ENCODE results near the gene NUAK2.
A peak's percentile ranks its signal among the peaks of the same experiment; 100 is the strongest.
"Not testable (repeated sequence)": the region's sequence is repeated elsewhere in the genome, so short reads cannot be mapped to it uniquely, and the experiment has no call there.

The NUAK2 gene

DNA sequence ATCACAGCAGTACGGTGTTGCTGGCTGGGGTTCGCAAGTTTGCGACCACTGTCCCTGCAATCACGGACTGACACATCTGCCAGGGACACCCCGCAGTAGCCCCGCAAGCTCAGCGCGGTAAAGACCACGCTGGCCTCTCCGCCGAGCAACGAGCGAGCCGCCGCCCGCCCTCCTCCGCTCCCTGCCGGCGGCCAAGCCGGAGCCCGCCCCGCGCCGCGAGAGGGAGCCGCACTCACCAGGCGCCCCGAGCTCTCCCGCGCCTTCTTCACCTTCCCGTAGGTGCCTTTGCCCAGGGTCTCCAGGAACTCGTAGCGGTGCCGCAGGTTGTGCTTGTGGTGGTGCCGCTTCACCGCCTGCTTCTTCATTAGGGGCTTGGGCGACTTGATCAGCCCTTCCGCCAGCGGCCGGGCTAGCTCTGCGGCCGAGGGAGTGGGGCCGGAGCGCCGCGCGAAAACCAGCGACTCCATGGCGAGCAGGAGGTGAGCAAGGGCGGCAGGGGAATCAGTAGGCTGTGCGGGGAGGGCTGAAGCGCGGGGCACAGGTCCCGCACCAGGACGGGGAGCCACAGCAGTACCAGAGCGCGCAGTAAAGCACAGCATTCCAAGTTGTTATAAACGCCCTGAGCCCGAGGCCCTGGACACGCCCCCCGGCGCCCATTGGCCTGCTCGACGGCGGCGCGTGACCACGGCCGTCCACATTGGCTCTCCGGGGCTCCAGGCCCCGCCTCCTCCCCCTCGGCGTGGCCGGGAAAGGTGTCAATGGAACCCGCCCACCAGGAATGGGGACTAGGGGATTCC lies at the start of gene NUAK2:
Gene NUAK2, minus strand, starts transcription at position 584 of the 797 bp plus-strand sequence. Its CDS starts 117 bp downstream, at position 467.
- DNase-seq, result peak; percentile 94

DNA sequence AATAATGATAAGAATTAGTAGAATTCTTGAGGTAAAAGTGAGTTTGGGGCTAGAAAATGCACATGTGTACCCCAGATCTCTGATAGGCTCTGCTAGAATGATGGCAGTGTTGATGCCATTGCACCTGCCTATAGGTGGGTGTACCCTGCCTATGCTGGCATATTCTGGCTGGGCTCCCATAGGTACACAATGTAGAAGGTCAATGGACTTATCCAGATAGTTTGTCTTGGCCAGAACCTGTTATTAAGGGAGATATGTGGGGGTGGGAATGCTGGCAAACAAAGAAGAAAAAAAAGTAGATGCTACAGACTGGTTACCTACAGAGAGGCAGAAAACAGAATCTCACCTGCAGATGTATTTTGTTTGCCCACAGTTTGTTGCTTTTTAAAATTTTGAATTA lies 49.2 kb upstream of the NUAK2 start:
- DNase-seq, result no peak

DNA sequence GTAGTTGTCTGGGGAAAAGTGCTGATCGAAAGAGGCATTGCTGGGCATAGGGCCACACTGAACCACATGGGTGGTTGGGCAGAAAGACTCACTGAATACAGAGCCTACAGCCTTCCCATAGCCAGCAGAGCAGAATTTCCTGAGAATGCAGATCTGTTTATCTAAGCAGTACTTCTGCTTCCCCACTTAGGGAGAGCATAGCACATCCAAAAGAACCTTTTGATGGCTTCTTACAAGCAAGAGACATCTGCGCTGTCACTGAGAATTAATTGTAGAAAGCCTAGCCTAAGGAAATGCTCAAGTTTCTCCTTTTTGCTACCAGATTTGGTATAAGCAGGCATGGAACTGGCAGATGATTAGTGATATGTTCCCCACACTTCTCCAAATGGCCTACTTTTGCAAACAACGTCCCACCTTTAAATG lies 48.2 kb upstream of the NUAK2 start:
- DNase-seq, result no peak

DNA sequence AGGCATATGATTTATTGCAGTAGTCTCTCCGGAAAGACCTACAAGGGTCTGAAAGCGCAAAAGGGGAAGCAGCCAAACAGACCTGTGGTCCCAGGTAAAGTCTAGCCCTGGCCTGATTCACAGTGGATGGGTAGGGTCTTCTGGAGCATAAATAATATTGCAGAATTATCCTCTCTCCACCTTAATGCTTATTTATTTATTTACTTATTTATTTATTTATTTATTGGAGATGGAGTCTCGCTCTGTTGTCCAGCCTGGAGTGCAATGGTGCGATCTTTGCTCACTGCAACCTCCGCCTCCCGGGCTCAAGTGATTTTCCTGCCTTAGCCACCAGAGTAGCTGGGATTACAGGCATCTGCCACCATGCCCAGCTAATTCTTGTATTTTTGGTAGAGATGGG lies 46.9 kb upstream of the NUAK2 start:
- no peak for DNase-seq

DNA sequence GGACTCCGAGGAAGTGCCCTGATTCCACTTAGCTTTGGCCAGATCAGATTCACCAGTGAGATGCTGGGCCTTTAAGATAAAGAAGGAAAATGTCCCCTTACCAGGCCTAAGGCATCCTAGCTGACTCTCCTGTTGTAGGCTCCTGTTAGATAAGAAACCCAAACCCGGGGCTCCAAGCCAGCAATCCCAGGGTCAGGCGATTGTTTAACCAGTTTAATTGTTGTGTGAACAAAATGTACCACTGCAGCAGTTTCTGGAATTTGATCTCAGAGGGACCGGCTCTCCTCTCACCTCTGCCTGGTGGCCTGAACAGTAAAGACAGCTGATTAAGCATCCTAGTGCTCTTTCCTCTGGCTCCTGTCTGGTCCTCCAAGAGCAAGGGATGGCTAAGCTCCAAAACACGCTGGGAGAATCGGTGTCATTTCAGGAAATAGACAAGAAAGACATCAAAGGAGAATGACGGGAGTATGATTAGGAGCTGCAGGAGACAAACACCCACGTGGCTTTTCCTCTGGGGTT lies 44.5 kb upstream of the NUAK2 start:
- peak; percentile 54 for DNase-seq

DNA sequence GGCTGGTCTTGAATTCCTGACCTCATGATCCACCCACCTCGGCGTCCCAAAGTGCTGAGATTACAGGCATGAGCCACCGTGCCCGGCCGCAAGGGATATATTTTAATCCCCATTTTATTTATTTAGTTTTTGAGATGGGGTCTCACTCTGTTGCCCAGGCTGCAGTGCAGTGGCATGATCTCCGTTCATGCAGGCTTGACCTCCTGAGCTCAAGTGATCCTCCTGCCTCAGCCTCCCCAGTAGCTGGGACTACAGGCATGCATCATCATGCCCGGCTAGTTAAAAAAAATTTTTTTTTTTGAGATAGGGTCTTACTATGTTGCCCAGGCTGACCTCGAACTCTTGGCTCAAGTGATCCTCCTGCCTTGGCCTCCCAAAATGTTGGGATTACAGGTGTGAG lies 43.5 kb upstream of the NUAK2 start:
- DNase-seq, result not testable (repeated sequence)

DNA sequence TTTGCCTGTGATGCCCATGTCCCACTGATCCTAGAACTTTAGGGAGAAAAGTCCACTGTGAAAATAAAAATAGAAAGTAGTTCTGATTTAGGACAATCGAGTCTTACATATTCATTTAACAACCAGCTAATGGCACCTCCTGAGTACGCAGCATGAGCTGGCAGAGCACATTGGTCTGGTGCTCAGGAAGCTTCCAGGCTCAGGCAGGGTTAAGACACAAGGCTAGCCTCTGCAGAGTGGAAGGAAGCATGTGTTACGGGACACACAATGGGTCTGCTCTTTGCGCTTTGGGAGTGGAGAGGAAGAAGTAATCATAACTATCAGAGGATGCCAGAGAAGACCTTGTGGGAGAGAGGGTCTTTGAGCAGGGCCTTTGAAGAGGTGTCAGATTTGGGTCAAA lies 39.3 kb upstream of the NUAK2 start:
- no peak for DNase-seq

DNA sequence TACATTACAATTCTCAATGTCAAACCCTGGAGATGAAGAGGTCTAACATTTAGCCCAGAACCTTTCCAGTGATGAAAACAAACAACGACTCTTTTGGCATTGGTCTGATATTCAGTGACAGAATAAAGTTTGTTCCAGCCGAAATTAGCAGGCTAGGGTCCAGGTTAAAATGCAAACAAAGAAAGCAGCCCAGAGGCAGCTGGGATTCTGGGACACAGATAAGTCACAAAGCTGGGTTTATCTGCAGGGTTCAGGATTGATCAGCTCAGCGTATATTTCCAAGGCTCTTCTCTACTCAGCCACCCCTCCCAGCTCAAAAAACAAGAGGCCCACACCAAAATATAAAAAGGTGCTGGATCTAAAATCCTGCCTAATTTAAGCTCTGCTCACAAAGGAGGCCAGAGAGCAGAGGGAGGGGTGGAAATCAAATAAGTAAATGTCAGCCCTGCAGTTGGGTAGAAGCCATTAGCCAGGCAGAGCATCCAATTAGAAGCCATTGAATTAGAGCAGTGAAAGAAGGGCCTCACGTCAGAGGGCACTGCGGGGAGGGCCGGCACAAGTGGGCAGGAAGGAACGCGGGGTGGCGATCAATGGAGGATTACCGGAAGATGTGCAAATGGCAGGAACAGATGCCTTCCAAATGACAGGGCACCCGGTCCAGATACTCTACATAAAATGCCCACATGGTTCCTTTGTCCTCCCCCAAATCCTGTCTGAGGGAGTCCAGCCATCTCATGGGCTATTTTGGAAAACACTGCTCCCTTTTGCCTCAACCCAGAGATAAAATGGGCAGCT lies 38.4 kb upstream of the NUAK2 start:
- no peak for DNase-seq

DNA sequence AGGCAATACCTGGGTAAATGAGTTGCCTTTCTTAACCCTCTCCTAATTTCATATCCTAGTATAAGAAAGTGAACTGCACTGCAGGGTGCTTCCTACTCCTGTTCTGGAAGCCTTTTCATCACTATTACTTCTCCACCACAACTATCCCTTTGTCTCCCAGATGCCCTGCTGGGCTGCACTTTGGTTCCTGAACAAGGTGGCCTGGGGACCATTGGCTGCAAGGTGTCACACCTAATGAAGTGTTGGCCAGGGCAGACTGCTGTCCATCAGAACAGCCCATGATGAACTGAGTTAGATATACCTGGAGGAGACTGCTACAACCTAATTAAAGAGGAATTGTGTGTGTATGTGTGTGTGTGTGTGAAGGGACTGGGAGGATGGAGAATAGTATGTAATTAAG lies 37.0 kb upstream of the NUAK2 start:
- no peak for DNase-seq

DNA sequence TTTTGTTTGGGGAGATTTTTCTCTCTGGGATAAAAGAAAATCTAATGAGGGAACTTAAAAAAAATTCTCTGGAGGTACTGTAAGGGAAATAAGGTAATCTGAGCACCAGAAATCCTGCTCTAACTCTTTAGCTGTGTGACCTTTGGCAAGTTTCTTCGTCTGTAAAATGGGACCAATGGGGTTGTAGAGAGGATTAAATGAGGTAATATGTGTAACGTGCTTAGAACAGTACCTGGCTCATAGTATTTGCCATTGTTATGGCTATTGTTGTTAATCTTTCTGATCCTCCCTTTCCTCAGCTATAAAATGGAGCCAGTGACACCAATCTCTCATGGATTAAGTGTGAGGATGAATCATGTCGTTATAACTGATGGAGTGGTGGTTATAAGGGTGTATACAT lies 36.0 kb upstream of the NUAK2 start:
- DNase-seq, result no peak

DNA sequence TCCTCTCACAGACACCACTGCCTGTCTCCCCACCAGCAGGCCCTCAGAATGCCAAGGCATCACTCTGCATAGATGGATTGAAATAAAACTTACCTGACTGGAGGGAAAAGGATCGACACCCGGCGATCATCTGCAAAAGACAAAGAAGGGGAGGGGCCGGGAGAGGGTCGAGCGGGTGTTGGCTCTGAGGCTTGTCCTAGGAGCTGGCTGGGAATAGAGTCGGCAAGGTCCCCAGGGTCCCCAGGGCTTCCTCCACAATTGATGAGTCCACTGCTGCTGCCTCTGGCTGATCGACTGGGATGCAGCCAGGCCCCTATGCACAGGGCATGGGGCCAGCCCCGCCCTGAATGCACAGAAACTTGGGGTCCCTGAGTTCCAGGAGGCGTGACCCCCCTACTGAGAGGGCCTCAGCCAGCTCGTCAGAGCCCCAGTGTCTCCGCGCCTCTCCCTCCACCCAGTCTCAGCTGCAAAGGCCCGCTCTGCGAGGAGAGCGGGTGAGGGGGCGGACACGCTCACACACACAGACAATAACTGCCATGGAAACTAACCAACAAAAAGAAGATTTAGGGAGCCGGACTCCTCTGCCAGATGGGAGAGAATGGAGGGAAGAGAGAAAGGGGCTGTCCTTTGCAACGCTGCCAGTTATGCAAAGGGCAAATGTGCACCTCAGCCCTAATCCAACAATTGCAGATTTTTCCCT lies 35.0 kb upstream of the NUAK2 start, which contains the start of gene KLHDC8A:
Gene KLHDC8A, minus strand, starts transcription at position 483 of the 700 bp plus-strand sequence. CDS start 13,318 bp downstream, outside the sequence.
- no peak for DNase-seq

DNA sequence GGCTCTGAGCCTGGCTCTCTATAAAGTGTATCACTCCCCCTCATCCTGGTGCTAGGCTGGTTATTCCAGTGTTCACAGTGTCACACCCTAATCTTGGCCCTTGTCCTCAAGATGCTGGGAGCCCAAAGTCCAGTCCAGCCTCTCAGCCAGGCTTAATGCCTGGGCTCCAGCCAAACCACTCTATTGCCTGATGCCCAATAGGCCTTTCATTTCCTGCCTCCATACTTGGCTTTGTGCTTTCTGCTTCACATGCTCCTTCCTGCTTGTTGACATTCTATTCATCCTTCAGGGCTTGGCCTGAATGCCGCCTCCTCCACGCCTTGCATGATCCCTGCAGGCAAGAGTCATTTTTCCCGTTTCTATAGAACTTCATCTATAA lies 33.5 kb upstream of the NUAK2 start:
- no peak for DNase-seq

DNA sequence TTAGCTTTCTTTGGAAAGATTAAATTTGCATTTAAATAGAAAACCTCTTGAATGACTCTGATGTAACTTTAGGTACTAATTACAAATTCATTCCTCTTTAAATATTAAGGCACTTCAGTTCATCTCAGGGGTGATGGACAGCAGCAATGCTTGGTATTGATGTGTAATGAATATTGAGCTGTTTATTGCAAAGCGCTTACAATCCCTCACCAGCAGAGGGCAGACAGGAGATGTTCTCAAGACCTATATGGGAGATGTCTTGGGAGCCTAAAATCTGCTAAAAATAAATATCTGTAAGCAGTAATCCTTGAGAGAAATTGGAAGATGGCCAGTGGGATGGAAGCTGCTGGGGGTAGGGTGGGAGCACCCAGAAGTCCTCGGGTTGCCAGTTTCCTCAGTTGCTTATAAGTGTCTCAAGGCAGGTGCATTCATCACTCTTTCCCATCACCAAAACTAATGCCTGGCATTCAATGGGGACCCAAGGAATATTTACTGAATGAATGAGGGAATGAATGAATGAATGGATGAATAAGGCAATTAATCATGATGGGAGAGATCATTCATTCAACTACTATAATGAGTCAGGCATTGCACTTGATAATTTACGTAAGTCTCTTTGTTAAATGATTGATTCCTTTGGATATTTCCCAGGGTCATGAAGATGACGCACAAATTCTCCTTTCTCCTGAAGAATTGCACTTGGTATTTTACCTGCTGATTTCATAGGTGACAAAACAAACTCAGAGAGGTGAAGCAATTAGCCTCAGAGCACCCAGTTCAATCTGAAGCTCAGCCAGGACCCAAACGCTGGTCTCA lies 32.9 kb upstream of the NUAK2 start:
- DNase-seq, result peak; percentile 22

DNA sequence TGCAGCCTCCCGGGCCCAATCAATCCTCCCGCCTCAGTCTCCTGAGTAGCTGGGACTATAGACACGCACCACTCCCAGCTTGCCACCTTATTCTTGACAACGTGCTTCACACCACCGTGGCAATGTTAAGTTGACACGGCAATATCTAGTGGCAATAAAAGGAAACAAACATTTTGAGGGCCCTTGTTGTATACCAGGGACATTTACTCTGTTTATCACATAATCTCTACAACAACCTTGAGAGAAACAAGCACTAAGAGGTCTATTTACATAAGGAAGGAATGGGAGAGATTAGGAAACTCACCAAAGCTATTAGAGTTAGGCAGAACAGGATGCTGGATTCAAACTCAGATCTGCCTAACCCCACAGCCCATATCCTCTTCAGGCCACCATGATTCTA lies 32.1 kb upstream of the NUAK2 start:
- DNase-seq, result no peak

DNA sequence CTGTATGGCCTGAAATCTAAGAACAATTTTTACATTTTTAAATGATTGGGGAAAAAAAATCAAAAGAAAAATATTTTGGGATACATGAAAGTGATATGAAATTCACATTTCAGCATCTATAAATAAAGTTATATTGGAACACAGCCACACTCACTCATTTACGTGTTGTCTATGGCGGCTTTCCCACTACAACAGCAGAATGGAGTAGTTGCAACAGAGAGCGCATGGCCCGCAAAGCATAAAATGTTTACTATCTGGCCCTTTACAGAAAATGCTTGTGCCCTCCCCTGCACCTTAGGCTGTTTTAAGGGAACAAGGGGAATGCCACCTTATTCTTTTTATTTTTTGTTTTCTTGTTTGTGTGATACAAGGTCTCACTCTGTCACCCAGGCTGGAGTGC lies 31.6 kb upstream of the NUAK2 start:
- DNase-seq, result no peak

DNA sequence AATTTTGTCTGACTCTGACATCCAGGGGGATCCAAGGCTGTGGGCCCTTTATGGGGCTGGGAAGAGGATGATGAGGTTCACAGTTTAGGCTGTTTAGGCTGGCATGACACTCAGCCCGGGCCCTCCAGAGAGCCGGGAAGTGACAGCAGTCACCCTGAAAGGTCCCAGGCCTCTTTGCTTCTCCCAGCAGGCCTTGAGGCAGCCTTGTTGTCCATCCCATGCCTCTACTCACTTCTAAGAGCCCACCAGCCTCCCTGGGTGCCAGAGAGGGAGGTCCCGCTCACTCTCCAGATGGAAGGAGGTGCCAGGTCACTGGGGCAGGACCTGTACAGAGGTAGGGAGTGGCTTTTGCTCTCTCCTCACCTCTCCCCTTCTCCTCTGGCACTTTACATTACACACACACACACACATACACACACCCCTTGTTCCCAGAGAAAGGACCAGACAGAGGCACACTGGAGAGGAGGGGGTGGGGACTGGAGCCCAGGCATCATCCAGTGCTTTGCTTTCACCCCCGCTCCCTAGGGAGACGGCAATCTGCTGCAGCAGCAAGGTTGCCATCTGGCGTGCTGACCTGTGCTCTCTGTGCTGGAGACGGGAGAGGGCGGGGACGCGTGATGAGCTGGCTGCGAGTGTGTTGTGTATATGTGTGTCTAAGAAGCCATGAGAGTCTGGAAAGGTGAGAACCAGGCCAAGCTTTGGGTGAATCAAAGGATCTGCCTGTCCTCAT lies 30.6 kb upstream of the NUAK2 start:
- peak; percentile 90 for DNase-seq

DNA sequence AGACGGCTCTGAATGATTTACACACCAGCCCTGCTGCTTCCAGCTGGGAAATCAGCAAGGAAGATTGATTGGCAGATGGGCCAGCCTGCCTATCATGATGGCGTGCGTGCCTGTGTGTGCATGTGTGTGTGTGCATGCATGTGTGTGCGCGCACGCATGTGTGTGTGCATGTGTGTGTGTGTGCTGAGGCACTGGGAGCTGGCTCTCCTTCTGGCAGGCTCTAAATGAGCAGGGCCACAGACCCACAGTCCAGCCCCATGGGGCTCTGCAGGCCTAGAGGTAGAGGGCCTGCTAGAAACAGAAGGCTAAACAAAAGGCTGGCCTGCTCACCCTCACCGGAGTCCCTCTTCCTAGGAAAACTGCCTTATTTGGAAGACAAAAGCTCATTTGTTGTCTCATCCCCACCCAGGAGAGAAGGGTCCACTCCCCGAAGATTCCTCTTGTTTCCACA lies 29.2 kb upstream of the NUAK2 start:
- DNase-seq, result no peak

DNA sequence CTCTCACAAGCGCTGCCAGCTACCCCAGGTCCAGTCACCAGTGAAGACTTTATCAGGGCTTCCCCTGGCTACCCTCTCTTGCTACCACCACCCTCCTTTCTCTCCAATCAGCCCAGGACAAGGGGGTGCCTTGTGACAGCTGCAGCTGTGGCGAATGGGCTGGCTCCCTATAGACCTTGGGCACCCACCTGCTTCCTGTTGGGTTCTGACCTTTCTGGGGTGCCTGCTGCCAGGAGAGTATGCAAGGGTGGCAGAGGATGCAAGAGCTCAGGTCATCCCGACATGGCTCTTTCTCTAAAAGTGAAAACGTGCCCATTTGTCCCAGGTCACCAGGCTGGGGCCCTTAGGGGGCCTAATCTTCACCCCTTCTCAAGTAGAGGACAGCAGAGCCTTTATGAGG lies 28.6 kb upstream of the NUAK2 start:
- DNase-seq, result no peak

DNA sequence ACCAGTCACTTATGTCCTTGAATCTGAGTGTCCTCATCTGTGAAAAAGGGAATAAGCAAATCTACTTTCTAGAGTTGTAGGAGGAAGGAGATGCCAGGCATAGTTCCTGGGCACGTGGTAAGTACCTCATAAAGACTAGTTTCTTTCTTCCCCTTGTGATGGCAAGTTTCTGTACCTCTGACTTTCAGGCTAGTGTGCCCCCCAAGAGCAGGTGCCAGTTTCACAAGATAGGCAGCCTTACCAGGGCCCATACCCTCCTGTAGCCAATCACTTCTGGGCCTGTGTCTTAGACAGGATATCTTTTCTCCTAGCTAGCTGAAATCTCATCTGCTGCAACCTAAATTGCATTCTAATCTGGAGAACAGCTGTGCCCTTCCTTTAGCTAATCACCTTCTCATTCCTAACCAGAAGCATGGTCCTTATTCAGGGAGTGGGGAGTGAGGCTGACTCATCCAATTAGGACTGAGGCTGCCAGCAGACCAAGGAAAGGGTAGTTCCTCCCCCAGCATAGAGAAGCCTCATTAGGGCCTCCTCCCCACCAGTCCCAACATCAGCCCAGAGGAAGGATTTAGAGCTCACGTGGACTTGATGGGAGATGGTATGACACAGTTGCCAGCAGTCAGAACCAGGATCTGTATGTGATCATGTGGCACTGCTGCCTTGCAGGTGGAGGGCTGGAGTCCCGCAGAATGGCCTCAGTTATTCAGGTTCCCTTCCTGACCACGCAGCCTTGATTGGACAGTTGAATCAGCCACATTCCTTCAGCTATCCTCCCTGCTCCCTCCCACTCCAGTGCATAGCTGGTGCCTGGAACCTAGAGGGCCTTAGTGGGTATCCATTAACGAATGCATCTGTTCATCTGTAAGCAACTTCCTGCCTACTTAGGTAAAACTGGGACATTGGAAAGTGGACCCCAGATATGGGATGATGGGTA lies 27.3 kb upstream of the NUAK2 start:
- DNase-seq, result no peak

DNA sequence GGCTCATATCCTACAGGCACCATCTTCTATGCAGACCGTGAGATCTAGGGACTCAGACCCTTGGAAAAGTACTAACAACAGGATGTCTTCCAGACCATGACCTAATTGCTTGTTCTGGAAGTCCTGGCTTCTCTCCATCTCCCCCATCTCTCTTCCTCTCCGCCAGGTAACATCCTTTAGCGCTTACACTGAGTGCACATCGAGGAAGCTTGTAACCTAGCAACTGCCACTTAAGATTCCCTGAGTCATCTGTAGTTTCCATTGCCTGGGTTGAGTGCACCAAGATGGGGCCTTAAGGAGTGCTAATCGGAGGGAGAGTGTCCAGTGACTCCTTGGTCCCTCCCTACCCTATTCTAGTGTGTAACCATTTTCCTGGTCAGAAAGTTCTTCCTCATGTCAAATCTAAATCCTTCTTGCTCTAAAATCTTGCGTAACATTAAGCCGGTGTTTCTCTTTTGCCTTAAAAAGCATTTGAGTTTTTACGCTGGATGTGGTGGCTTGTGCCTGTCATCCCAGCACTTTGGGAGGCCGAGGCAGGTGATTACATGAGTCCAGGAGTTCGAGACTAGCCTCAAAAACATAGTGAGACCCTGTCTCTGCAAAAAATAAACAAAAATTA lies 25.5 kb upstream of the NUAK2 start:
- no peak for DNase-seq

Measured in NCI-H2107 (cell line).